DMS53 (cell line): ENCODE measurements around the gene PPFIBP2.

ENCODE experiments used
- DNase-seq: peaks from one replicate; lab custom pipeline; 2025; lab: John Stamatoyannopoulos, UW

The PPFIBP2 gene

DNA sequence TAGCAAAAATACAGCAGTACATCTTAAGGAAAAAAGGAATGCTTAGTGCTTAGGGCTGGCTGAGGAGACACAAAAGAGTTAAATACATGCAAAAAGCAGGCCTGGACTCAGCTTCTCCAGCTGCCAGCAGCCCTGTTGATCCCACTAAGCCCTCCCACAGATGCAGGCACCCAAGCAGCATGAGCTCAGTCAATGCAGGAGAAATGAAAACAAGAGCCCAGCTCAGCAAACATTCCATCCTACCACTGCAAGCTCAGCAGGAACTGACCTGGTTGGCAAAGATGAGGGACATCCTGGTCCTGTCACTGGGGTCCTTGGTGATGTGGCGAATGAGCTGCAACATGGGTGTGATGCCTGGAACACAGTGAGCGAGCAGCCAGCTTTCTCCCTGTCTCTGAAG is 153.7 kb downstream of the PPFIBP2 start:
- DNase-seq = peak; percentile 33

DNA sequence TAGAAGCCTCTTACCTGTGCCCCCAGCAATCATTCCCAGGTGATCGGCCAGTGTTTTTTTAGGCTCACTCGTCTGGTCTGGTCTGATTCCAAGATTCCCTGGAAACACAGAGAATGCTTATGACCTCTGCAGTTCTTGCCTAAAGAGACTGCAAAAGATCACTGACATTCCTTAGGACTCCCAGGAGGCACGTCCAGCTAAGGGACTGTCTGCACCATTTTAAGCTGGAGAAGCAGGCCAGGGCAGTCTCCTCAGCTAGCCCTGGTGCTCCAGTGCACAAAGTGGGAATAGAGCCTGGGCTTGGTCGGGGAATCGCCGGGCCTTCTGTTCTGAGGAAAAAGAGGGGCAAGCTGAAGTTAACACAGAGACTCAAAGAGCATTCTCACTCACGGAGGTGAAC is 154.7 kb downstream of the PPFIBP2 start:
- DNase-seq = no peak

DNA sequence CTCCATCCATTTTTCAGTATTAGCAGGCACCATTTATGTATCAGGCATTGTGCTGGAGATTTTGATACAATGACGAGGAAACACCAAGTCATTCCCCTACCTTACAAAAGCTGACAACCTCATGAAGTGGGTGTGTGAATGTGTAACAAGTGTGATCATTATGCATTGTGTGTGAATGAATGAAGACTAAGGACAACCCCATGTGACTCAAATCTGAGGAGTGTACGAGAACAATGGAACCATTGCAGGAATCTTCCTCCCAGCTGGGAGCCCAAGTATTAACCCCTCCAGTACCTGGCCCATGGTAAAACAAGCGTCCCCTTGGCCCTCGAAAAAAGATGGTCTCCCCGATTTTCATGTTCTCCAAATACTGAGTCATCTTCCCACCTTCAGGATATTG is 155.1 kb downstream of the PPFIBP2 start:
- DNase-seq = no peak

DNA sequence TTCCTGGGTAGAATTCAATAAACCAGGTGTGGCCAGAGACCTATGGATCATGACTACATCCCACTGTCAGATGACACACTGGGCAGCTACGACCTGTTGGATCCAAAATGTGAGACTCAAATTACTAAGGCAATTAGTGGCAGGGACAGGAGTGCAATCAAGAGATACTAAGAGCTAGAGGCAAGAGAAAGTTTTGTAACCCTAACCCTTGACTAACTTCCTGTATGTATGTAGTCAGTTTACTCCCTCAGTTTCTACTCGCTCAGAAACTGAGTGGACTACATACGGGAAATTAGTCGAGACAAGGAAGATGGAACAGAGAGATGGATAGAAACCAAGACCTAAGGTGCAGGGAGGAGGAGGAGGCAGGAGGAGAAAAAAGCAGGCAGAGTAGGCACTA is 156.8 kb downstream of the PPFIBP2 start:
- no peak for DNase-seq

DNA sequence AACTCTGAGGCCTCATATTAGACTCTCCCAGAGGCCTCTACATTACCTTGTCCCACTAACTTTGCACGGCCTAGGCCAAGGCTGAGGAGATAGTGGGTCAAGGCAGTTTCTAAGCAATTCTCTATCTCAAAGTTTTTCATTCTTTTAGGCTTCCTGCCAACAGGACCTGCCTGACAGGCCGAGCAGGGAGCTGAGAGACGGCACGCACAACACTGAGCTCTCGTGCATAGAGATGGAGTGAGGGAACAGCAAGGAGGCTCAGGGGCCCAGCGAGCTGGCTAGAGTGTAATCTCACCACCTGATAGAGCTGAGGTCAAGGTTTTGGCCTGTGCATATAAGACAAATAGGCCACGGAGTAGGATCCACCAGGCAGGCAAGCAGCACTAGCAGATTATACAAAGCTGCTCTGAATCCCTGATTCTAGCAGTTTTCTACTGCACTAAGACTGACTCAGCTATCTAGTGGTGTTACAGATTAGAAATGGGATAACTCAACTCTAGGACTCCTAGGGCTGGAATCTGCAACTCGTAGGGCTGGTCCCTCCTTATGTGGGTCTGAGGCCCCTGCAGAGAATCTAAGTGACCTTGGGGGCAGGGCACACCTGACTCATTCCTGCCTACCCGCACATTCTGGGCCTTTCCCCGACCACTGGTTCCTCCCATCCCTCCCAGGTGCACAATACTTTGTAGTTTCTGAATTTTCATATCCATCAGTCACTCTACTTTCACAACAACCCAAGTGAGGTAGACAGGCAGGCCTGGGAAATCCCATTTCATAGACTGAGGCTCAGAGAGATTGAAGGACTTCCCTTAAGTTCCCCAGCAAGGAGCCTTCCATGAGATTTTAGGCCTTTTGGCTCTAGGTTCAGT is 157.8 kb downstream of the PPFIBP2 start:
- DNase-seq = no peak

DNA sequence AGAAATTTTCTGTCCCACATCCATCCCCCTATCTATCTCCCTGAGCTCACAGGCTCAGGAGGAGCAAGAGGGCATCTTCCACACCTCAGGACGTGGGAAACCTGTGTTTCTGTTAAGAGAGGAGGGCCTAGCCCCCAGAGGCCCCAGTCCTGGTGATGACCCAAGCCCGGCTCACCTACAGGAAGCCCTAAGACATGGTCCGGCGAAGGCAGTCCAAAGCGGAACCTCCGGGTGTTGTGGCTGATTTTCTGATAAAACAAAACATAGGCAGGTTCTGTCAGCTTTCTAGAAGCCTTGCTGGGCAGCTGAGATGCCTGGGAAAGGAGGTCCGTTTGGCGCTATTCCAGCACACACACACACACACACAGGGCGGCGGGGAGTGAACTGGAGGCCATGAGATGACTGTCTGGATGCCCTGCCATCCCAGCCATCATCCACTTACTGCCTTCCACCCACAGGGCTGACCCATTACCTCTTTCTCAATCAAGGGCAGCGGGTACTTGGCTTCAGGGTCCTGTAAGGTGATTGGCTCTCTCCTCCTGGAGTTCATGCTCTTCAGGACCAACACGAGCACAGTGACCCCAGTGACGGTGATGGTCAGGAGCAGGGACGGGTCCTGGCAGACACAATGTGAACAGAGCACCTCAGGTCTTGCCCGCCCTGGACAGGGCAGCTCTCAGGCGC is 158.6 kb downstream of the PPFIBP2 start:
- DNase-seq = no peak

DNA sequence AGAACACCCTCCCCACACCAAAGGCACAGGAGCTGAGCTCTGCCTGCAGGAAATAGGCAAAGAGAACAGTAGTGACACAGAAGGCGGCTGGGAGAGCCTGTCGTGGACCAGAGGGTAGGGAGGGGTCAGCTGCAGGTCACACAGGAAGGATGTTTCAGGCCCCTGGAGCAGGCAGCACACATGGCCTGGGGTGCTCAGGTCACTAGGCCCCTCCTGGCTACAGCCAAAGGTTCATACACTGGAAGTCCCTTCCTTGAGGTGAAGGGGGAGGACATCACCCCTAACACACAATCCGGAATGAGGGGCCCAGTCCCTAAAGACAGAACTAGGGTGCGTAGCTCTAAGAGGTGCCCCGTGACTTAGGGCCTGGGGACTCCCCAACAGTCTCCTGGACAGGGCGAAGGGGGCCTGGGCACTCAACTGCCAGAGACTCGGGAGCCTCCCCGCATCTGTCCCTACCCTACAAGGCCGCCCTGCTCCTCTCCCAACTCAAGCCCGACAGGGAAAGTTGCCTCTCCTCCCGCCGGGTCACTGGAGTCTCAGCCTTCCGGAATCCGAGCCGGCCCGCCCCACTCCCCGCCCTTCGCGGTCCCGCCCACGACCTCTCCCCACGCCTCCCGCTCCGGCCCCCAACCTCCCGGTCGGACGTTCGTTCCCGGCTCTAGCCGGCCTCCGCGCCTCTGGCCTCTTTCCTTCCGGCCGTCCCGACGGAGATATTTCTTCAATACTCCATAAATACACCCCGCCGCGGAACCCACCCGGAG is 159.3 kb downstream of the PPFIBP2 start, which contains the start of gene CYB5R2:
Gene CYB5R2, minus strand, starts transcription at position 541 of the 764 bp plus-strand sequence. CDS start 675 bp downstream, outside the sequence.
- peak; percentile 84 for DNase-seq

DNA sequence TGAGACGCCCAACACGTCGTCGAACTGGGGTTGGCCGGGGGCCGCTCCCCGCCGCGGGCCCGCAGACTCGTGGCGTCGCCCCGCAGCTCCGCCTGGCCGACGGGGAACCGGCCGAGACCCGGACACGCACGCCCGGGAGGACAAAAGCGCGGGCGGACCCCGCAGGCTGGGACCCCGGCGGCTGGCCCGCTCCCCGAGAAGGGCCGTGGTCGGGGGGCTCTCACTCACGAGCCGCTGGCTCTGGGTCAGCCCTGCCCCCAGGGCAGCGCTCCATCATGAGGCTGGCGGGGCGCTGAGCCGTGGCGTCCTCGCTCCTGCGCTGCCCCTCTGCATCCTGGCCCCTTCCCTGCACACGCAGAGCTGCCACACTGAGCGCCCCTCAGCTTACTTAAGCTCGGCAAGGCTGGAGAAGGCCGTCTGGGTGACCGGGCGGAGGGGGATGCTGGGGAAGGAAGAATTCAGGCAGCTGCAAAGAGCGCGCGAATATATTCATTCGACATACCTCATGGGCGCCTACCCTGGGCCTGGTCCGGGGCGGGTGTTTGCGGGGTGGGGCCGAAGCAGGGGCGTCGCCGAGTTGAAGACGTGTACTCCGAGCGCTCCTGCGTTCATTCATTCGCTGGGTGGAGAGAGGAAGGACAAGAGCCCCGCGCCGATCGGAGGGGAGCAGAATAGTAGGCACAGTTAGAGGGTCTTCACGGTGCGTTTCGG is 160.1 kb downstream of the PPFIBP2 start:
- peak; percentile 68 for DNase-seq

DNA sequence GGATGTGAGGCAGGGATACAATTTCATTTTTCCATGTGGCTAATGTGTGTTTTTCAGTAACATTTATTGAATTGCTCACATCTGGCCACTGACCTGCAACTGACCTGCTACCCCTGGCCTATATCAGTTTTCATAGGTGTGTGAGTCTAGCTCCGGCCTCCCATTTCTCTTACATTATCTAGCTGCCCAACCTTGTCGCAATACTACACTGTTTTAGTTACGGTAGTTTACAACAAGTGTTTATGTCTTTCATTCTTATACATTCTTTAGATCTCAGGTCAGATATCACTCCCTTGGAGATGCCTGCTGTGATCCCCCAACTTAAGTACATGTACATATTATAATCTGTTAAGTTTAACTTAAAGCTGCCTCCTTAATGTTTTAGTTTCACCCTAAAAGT is 161.8 kb downstream of the PPFIBP2 start:
- no peak for DNase-seq

DNA sequence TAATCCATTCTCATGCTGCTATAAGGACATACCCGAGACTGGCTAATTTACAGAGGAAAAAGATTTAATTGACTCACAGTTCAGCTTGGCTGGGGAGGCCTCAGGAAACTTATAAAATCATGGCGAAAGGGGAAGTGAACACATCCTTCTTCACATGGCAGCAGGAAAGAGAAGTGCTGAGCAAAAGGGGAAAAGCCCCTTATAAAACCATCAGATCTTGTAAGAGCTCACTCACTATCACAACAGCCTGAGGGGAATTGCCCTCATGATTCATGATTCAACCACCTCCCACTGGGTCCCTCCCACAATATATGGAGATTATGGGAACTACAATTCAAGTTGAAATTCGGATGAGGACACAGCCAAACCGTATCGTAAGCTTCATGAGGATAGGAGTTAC is 163.3 kb downstream of the PPFIBP2 start:
- no peak for DNase-seq

DNA sequence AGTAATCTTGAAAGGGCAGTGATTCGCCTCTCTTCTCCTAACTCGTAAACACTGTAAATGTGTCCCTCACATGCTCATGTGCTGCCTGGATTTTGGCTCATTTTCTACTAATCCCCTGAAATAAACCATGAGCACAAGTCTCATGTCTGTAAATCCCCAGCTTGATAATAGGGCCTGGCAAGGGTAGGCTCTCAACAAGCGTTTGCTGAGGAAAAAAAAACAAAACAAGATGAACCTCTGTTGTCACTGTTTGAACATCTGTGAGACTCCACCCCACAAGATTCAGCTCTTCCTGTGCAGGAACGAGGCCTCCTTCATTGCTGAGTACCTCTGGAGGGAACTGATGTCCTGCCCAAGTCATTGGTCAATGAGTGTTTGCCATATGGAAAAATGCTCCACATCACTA is 164.0 kb downstream of the PPFIBP2 start:
- no peak for DNase-seq

DNA sequence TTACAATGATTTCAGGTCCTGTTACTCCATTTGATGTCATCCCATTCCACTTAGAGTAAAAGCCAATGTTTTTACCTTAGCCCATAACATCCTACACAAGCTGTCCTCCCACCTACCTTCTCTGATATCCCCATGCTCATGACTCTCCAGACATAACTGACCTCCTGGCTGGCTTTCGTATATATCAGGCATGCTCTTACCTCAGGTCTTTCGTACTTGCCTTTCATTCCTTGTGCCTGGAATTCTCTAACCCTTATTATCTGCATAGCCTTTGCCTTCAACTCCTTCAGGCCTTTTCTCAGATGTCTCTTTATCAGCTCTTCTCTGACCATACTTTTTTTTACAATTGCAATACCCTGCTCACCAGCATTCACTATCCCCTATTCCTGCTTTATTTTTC is 169.8 kb downstream of the PPFIBP2 start:
- DNase-seq = no peak

DNA sequence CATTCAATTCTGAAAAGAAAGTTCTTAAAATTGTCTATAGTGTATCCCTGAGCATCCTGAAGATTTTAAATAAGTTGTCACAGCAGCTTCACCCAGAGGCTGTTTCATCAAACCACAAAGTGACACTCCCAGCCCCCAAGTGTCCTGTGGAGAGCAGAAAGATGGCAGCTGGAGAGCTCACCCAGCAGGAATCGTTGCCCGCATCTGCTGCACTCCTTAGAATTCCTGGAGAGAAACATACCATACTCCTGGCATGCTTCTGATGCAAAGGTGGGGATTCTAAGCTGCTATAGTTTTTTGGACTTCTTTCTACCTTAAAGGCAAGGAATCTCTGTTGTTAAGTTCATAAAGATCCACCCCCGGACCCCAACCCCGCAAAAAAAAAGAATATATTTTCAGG is 173.0 kb downstream of the PPFIBP2 start:
- no peak for DNase-seq

DNA sequence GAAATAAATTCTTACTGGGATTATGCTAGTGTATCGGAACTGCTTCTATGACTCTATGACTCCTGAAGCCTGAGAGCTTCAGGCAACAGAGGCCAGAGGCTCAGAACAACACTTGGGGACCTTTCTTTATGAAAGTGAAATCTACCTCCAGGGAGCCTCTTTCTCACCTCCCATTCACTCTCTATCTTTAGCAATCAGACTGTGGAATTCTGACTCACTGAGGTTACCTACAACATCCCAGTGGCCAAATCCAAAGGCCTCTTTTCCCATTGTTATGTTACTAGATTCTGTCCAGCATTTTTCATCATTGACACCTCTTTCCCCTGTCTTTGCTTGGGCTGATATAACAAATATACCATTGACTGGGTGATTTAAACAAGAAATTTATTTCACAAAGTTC is 173.6 kb downstream of the PPFIBP2 start:
- no peak for DNase-seq

DNA sequence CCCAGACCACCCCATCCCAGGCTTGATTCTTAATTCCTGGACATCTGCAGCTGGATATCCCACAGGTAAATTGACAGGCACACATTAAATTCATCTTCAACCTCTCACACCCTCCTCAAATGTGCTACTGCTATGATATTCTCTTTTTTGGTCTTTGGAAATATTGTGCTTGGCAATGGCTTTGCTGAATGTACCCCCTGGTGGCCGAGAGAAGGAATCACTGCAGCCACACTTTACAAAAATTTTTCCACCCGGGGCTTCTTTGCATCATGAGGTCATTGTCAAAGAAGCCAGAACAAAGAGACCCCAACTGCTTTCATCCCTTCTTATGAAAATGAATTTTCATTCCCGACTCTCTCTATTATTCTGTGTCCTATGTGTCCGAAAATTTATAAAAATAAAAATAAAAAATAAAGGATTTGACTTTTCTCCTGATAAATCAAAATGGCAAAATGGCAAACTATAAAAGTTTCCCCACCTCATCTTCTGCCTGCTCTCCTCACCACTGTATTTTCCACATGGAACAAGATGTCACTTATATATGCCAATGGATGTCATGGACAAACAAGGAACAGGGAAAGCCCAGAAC is 174.5 kb downstream of the PPFIBP2 start:
- DNase-seq = peak; percentile 67

DNA sequence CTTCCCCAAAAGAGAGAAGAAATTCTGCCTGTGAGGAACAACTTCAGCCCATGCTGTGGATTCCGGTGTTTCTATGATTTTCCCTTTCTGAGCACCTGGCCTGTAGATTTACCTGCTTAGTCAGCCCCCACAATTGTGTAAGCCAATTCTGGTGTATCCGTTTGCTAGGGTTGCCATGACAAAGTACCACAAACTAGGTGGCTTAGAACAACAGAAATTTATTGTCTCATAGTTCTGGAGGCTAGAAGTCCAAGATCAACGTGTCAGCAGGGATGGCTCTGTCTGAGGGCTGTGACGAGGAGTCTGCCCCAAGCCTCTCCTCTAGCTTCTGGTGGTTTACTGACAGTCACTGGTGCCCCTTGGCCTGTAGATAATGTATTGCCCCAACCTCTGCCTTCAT is 175.4 kb downstream of the PPFIBP2 start:
- peak; percentile 11 for DNase-seq

DNA sequence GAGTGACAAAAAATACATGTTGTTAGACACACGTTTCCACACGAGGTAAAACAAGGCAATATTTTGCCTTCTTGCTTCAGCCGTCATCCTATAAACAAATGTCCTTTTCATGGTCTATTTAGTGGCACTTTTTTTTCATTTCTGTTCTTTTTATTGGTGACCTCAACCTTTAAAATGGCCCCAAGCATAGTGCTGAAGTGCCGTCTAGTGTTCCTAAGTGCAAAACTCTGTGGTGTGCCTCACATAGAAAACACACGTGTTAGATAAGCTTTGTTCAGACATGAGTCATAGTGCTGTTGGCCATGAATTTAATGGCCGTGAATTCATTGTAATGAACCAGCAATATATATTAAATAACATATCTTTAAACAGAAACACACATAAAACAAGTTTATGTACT is 176.8 kb downstream of the PPFIBP2 start:
- DNase-seq = peak; percentile 49

DNA sequence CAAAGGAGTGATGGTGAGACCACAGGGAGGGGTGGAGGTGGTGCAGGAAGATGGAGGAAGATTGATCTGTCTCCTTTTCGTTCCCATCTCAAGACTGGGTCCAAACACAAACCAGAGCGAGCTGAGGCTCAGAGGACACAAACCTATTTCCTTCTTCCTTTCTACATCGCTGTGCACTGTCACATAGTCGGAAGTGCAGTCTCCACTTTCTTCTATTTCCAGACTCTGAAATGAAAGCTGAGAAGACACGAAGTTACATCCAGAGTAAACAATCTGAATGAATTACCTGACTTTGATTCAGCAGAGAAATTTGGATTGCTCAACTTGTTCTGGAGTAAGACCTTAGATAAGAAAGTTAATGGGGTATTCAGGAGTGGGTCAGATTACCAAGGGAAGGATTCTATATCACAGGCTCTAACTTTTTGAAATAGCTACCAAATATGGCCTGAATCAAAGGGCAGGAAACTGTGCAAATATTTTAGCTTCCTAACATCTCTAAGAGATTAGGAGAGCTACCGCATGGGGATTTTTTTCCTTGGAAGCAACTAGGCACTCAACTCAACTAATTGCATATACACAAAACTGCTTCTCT is 178.1 kb downstream of the PPFIBP2 start:
- DNase-seq = no peak

DNA sequence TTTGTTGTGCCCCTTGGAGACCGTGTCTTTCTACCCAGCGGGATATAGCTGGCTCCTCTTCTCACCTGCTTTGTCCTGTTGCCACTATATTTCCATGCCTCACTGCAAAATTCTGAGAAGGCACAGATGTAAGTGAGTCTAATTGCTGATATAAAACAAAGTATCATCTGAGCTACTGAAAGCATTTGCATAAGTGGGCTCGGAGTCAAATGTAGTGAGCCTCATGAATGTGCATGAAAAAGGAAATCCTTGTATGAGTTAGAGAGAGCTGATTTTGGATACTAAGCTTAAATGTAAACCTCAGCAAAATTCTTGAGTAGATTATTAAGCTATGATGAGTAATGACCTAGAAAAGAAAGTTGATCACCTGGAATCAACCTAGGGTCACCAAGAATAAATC is 178.6 kb downstream of the PPFIBP2 start:
- no peak for DNase-seq

DNA sequence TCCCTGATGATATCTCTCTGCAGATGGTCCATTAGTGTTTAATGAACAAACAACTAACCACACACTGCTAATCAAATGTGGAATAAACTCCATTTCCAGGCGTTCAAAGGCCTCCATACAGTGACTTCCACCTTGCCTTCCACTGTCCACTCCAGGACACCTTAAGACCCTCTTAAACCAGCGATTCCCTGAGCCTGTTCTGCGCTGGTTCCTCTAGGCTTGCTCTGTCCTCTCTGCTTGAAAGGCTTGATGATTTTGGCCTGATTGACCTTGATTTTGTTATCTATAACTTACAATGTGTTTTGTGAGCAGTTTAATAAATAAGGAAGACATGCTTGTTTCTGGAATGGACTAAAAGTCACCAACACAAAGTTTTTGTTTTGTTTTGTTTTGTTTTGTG is 180.4 kb downstream of the PPFIBP2 start:
- no peak for DNase-seq

DNA sequence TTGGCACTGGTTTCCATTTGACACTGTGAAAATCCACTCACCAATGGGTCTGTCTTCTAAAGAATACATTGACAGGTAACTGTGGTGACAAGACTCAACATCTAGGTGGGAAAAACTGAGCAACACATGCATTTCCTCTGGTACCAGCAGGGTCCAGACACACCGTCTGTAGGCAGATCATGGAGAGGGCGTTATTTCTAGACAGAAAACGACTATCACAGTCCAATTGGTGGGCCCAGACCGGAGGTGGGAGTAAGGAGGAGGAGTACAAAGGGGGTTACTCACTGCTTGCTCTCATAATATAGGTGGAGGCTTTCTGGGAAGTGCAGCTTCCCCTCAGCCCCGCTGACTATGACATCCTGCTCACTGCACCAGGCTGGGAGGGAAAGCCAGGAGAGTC is 182.6 kb downstream of the PPFIBP2 start:
- DNase-seq = no peak
